Gastrocnemius medialis (tissue), 4 donors: ENCODE data around the gene GRAMD2B. TPM values are rescaled to one million over a fixed set of nuclear protein-coding genes. Genes with fewer than 3 reads are reported as not detected.

ENCODE experiments used
- ATAC-seq, 2 donors: fragments of 150-250 bp; one replicate each; pipeline ENCODE4 v1.9.1; 2016
- DNase-seq, 2 donors: peaks; one replicate each; pipeline ENCODE4 v3.0.0-alpha.2; 2019
- H3K27ac ChIP-seq, 4 donors: fragments of 200-600 bp; sonication (generic); 1 replicate in 1 of 4; 2 replicates in 3 of 4; pipeline ENCODE4 v1.5.1; 2016 to 2018; ENCODE audit warnings: mild to moderate bottlenecking in 2 of 4, moderate library complexity in 1 of 4
- H3K27me3 ChIP-seq, 3 donors: fragments of 200-600 bp; sonication (generic) in 2 of 3; 1 replicate in 1 of 3; 2 replicates in 2 of 3; pipeline versions ENCODE4 v1.5.1 to v1.6.0; 2016 to 2019; ENCODE audit warnings: mild to moderate bottlenecking in 1 of 3, moderate library complexity in 1 of 3
- H3K36me3 ChIP-seq, 2 donors: fragments of 200-600 bp; sonication (generic) in 1 of 2; one replicate each; pipeline ENCODE4 v1.5.1; 2017 to 2018
- H3K4me1 ChIP-seq, 2 donors: fragments of 200-600 bp; sonication (generic) in 1 of 2; one replicate each; pipeline ENCODE4 v1.5.1; 2016 to 2017; ENCODE audit warnings: mild to moderate bottlenecking in 2 of 2
- H3K4me3 ChIP-seq, 4 donors: fragments of 200-600 bp; sonication (generic) in 3 of 4; 1 replicate in 1 of 4; 2 replicates in 3 of 4; pipeline ENCODE4 v1.5.1; 2016 to 2019; ENCODE audit warnings: mild to moderate bottlenecking in 2 of 4
- H3K9me3 ChIP-seq, 3 donors: fragments of 200-600 bp; sonication (generic) in 2 of 3; 1 replicate in 1 of 3; 2 replicates in 2 of 3; pipeline ENCODE4 v1.5.1; 2016 to 2019
- POLR2A ChIP-seq, 2 donors: fragments of 450-650 bp; IDR thresholded peaks; one replicate each; pipeline ENCODE4 v1.6.1; 2017; ENCODE audit warnings: antibody characterized with exemption in 2 of 2, mild to moderate bottlenecking in 2 of 2, moderate library complexity in 2 of 2
- in situ Hi-C, 4 donors: fragments of 200-750 bp; cut with MboI; loops; one replicate each; pipeline versions ENCODE4 v1.15.0 to v1.8.0; 2017; ENCODE audit warnings: low sequenced_read_pairs in 4 of 4
- intact Hi-C: fragments of 100-400 bp; cut with DNase I; formaldehyde crosslinking; loops from one replicate; pipeline ENCODE4 v1.15.1; 2023; ENCODE audit warnings: low total_unique reads
- total RNA-seq, 4 donors: library from RNA; depleted of rRNA; stranded (reverse); fragments of >200 nt; gene quantifications; one replicate each; pipeline versions ENCODE4 v1.1.0 to v1.2.3, GENCODE V29; 2016
- TF ChIP-seq, protein P1 (sequence below), 5 experiments: fragments of 450-650 bp in 3 of 5; fragments of 200-600 bp in 2 of 5; sonication (generic) in 2 of 5; IDR thresholded peaks in 4 of 5; conservative IDR thresholded peaks in 1 of 5; 1 replicate in 4 of 5; 2 replicates in 1 of 5; pipeline ENCODE4 v1.5.1; 2016 to 2019; ENCODE audit warnings: antibody characterized with exemption in 5 of 5, mild to moderate bottlenecking in 3 of 5, moderate library complexity in 3 of 5

Gene GRAMD2B
- total RNA-seq, 4 donors from 2014 or later: 4.6 to 10.4 (median 8.9) TPM

DNA sequence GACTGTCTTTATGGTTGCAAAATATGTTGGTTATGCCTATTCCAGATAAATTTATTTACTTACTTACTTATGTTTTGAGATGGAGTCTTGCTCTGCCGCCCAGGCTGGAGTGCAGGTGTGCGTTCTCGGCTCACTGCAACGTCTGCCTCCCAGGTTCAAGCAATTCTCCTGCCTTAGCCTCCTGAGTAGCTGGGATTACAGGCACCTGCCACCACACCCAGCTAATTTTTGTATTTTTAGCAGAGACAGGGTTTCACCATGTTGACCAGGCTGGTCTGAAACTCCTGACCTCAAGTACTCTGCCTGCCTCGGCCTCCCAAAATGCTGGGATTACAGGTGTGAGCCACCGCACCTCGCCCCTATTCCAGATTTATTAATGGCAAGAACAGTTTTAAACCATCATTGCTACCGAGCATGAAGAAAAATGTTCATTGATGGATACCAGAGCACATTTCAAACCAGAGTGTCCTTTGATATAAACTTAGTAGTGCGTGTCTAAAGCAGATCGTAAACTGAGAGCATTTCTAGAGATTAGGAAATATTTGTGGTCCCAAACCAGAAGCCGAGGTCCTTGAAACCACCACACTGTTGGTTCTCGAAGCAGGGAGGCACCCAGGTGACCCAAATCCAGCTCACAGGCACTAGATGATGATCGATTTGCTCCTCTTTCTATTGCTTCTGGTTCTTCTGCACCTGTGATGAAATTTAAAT lies 85.2 kb downstream of the GRAMD2B start:
- intact Hi-C loops (no loop called here), in situ Hi-C loops (no loop called here)
- no peak for TF ChIP-seq POLR2A (IDR thresholded peaks at IDR 0.05)
- TF ChIP-seq, protein P1, sequence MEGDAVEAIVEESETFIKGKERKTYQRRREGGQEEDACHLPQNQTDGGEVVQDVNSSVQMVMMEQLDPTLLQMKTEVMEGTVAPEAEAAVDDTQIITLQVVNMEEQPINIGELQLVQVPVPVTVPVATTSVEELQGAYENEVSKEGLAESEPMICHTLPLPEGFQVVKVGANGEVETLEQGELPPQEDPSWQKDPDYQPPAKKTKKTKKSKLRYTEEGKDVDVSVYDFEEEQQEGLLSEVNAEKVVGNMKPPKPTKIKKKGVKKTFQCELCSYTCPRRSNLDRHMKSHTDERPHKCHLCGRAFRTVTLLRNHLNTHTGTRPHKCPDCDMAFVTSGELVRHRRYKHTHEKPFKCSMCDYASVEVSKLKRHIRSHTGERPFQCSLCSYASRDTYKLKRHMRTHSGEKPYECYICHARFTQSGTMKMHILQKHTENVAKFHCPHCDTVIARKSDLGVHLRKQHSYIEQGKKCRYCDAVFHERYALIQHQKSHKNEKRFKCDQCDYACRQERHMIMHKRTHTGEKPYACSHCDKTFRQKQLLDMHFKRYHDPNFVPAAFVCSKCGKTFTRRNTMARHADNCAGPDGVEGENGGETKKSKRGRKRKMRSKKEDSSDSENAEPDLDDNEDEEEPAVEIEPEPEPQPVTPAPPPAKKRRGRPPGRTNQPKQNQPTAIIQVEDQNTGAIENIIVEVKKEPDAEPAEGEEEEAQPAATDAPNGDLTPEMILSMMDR (IDR thresholded peaks at IDR 0.05 in 4 of 5, conservative IDR thresholded peaks at IDR 0.05 in 1 of 5): no peak
- Histone ChIP-seq H3K27ac (peak overlapping the region; percentile 52 to 81 (median 74)), H3K36me3 (no peaks in the 10 kb centered on the region), H3K9me3 (no peaks in the 10 kb centered on the region), H3K4me1 (peaks cover 3 to 17% of the 10 kb centered on the region in 2 donors), H3K27me3 (no peaks in the 10 kb centered on the region), H3K4me3 (no peak overlapping the region)
- ATAC-seq (peak in 1 of 2 donors; percentile 10), DNase-seq (no peak)

- Histone ChIP-seq H3K9me3 (no peaks in the 10 kb centered on the region), H3K27ac (peak overlapping the region; percentile 58 to 81 (median 74)), H3K27me3 (no peaks in the 10 kb centered on the region), H3K4me3 (no peak overlapping the region), H3K4me1 (peaks cover 3 to 14% of the 10 kb centered on the region in 2 donors), H3K36me3 (no peaks in the 10 kb centered on the region)
- in situ Hi-C loops (no loop called here), intact Hi-C loops (no loop called here)
- TF ChIP-seq, protein P1 (IDR thresholded peaks at IDR 0.05 in 4 of 5, conservative IDR thresholded peaks at IDR 0.05 in 1 of 5): no peak
- TF ChIP-seq POLR2A (IDR thresholded peaks at IDR 0.05): peak in 1 of 2 donors; percentile 24
- ATAC-seq (peak; percentile 86 to 93), DNase-seq (peak; percentile 37 to 62)
These were observed 85.7 kb downstream of the GRAMD2B start for GRCh38 chr5:126508962-126509279.

DNA sequence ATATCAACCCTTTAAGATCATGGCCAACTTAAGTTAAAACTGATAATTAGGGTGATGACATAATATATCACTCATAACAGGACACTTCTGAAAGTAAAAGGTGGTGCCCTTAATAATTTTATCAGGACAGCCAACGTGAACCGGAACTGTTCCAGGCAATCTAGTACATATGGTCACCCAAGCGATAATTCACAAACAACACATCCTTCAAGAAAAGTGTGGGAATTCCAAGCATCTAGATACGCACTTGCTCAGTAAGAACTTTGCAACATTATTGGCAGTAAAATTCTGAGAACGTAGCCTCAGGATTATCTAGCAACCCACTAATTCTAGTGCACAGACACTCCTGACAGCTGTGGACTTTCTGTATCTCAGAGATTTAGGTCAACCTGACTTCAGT lies 86.1 kb downstream of the GRAMD2B start:
- in situ Hi-C loops: no loop called here
- H3K27ac ChIP-seq: peak overlapping the region; percentile 53 to 78 (median 65)

DNA sequence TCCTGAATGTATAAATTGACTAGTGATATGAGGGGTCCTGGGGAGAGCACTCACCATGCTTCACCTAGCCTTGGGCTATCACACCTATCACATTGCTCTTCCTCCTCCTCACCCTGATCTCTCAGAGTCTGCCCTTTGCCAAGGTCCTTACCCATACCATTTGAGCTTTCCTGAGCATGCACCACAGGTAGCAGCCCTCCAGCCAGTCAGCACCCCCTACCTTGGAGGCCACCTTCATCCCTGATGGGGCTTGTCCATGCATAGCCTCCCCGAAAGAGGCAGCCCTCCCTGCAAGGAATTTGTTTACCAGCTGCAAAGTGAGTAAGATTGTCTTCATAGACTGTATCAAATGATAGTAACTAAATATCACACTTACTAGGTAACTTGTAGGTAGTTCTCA lies 88.8 kb downstream of the GRAMD2B start:
- in situ Hi-C loops: no loop called here
- DNase-seq (no peak), ATAC-seq (no peak)
- H3K36me3 ChIP-seq: no peaks in the 10 kb centered on the region
- H3K27me3 ChIP-seq: no peaks in the 10 kb centered on the region
- H3K27ac ChIP-seq: no peak overlapping the region
- intact Hi-C loops: no loop called here
- TF ChIP-seq, protein P1 (IDR thresholded peaks at IDR 0.05 in 4 of 5, conservative IDR thresholded peaks at IDR 0.05 in 1 of 5): no peak
- no peak for TF ChIP-seq POLR2A (IDR thresholded peaks at IDR 0.05)
- no peak overlapping the region for H3K4me3 ChIP-seq
- no peaks in the 10 kb centered on the region for H3K9me3 ChIP-seq
- H3K4me1 ChIP-seq: peaks cover 0 to 7% of the 10 kb centered on the region in 2 donors

More for the DNA sequence above, 86.1 kb downstream of the GRAMD2B start:
- H3K27me3 ChIP-seq: no peaks in the 10 kb centered on the region
- TF ChIP-seq, protein P1 (IDR thresholded peaks at IDR 0.05 in 4 of 5, conservative IDR thresholded peaks at IDR 0.05 in 1 of 5): no peak
- TF ChIP-seq POLR2A (IDR thresholded peaks at IDR 0.05): no peak
- no peaks in the 10 kb centered on the region for H3K36me3 ChIP-seq
- DNase-seq: no peak
- no peaks in the 10 kb centered on the region for H3K9me3 ChIP-seq
- intact Hi-C loops: no loop called here
- H3K4me3 ChIP-seq: no peak overlapping the region
- no peak for ATAC-seq
- H3K4me1 ChIP-seq: peaks cover 1 to 10% of the 10 kb centered on the region in 2 donors
